Ammon's horn (tissue), 1 donor: ENCODE results near the gene GRK2.
A peak's percentile ranks its signal among the peaks of the same experiment; 100 is the strongest.

ENCODE experiments used
- DNase-seq: peaks from one replicate; pipeline ENCODE4 v3.0.0-alpha.2; 2016; ENCODE audit warnings: low spot score

GRK2 gene

GRCh38 chr11:67254798-67255197, 11.5 kb upstream of the GRK2 start:
- no peak for DNase-seq

GRCh38 chr11:67255353-67255752, 10.9 kb upstream of the GRK2 start:
- DNase-seq, result no peak

GRCh38 chr11:67255864-67256263, 10.4 kb upstream of the GRK2 start:
- DNase-seq, result no peak

DNA sequence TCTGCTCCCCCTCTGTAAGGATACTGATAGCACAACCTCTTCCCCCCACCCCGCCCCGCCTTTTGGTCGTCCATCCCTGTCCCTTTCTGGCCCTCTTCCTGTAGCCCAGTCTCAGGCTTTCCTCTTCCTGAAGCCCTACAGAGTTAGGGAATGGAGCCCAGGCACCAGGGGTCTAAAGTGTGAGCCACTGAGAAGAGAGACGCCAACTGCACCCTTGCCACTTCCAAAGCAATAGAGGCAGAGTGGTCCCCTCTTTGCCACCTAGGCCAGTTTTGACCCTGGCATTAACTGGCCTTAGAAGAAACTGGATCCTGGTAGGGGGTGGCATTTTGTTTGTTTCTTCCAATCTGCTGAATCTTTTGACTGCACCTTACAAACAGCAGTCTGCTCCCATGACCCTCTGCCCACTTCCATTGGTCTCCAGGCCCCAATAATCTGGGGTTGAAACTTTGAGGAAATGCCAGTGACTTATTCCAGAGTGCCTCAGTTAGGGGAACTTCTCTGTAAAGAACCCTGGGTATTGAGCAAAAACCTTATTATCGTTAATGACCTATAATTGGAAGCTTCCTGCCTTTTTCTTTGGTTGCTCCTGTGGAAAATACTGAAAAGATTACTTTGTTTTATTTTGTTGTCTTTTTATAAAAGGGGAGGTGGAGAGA, 9.7 kb upstream of the GRK2 start:
- DNase-seq, result no peak

DNA sequence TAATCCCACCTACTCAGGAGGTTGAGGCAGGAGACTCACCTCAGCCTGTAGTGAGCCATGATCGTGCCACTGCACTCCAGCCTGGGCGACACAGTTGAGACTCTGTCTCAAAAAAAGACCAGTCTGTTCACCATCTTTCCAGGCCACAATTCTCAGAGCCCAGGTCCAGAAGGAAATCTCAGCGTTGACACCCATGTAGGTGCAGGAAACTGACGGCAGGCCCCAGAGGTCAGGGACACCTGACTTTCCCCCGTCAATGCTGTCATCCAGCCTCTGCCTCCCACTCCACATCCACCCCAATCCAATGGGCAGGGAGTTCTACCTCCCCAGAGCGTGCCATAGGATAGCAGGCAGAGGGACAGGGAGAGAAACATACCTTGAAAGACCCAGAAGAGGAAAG, 5.9 kb upstream of the GRK2 start:
- no peak for DNase-seq

- peak; percentile 70 for DNase-seq
Observed at GRCh38 chr11:67260885-67261639, 5.2 kb upstream of the GRK2 start.

DNA sequence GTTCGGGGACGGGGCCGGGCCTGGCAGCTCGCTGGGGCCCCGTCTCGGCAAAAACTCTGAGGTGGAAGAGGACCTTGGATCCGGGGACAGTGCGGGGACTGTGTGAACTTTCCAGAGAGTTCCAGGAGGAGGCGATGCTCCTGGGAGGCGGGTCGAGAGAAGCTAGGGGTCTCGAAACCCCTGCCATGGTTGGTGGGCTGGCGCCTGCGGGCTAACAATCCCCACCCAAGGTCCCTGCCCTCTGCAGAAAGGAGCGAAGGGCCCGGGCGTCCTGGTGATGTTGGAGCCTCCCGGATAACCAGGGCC, 4.7 kb upstream of the GRK2 start:
- DNase-seq, result no peak

- DNase-seq, result no peak
Observed at GRCh38 chr11:67261946-67262681, 4.2 kb upstream of the GRK2 start.

- DNase-seq, result peak; percentile 89
Observed at GRCh38 chr11:67262731-67263675, 3.3 kb upstream of the GRK2 start.

- DNase-seq, result no peak
Observed at GRCh38 chr11:67264260-67264659, 2.0 kb upstream of the GRK2 start.

GRCh38 chr11:67264877-67265632, 1.2 kb upstream of the GRK2 start:
- DNase-seq, result no peak

DNA sequence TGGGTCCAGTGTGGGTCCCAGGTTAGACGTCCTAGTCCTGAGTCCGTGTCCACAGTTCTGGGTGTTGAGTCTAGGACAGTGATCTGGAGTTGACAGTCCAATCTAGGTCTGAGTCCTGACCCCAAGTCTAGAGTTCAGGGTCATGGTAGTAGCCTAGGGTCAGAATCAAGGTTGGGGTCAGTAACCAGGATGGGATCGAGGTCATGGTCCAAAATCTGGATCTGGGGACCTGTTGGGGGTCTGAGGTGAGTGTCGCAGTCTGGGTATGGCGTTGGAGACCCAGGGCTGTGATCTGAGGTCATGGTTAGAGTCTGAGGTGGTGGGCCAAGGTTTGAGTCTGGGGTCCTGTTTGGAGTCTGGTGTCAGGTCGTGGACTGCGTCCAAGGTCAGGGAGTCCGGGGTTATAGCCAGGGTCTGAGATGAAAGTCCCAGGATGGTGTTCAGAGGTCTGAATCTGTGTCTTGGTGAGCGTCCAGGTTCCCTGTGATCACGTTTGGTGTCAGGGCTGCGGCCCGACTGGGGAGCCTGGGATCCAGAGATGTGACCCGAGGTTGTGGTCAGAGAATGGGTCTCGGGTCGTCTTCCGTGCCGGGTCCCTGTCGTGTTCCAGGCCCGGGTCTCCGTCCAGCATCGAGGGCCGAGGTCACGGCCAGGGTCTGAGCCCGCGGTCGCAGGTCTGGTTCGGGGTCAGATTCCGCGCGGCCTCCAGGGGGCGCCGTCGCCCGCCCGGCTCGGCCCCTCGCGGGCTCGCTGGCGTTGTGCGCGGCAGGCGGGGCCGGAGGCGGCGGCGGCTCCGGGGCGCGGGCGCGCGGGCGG, 432 bp upstream of the GRK2 start:
- no peak for DNase-seq

- DNase-seq, result no peak
Observed at GRCh38 chr11:67267188-67268080, 1.2 kb downstream of the GRK2 start.

DNA sequence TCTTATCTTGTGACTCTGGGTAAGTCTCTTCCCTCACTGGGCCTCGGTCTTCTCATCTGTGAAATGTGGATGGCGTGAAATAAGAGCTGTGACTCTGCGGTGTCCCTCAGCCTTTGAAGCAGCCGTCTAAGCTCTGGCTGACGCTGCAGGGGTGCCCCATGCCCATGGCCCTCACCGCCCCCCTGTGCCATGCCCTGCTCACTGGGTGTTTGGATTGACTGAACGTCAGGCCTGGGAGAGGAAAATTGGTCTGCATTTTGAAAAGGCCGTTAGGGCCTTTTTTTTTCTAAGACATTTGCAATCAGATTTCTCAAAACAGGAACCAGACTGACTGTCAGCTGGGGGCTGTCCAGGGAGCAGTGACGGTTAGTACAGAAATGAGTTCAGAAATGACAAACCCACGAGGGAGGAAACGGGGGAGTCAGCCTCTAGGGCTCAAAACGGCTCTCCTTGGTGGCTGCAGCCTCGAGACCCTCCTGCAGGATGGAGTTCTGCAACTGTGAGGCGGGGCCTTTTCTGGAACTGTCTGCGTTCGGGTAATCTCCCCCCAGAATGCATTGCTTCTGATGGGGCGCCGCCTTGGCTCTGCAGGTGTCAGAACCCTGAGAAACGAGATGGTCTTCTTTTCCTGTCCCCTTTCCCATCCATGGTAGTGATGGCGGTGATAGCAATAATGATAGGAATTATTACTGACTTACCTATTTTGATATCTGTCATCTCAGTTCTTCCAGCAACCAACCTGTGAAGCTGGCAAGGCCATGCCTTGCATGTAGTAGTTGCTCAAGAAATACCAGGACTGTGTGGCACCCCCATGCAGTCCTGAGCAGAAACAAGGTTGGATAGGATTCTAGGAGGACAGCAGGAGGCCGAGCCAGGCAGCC, 2.0 kb downstream of the GRK2 start:
- no peak for DNase-seq

DNA sequence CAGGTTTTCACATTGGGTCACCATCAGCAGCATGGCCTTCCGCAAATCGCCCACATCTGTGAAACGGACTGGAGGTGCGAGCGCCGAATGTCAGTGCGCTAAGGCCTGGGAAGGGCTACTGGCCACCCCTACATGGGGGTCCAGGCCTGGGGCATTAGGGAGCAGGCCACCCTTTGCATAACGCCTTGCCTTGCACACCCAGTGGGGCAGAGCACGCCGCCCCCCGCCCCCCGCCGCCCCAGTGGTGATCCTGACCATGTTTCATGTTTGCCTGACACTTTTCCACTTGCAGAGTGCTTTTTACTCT, 2.6 kb downstream of the GRK2 start:
- no peak for DNase-seq

GRCh38 chr11:67269401-67270255, 3.4 kb downstream of the GRK2 start:
- no peak for DNase-seq
